RPMI7951 (cell line): ENCODE results near the gene STAMBP. TPM values are rescaled to one million over a fixed set of nuclear protein-coding genes. Genes with fewer than 3 reads are reported as not detected.
"Not testable (repeated sequence)": the region's sequence is repeated elsewhere in the genome, so short reads cannot be mapped to it uniquely, and the experiment has no call there.

ENCODE experiments used
- DNase-seq: peaks from one replicate; pipeline ENCODE4 v3.0.0-alpha.2; 2012; ENCODE audit warnings: low read depth
- total RNA-seq: library from RNA; depleted of rRNA; stranded (reverse); fragments of >200 nt; shearing (Covaris generic); gene quantifications from 2 replicates; pipeline ENCODE4 v1.2.3, GENCODE V29; 2014

STAMBP gene
- total RNA-seq, 1 experiment from 2014 or later, result 50.2 TPM

- DNase-seq, result peak; percentile 30
Observed at GRCh38 chr2:73887596-73888353, 59.0 kb downstream of the STAMBP start.

GRCh38 chr2:73888388-73888787, 59.6 kb downstream of the STAMBP start:
- DNase-seq, result no peak

GRCh38 chr2:73889206-73889605, 60.4 kb downstream of the STAMBP start:
- no peak for DNase-seq

GRCh38 chr2:73890301-73891092, 61.7 kb downstream of the STAMBP start:
- peak; percentile 39 for DNase-seq

- DNase-seq, result no peak
Observed at GRCh38 chr2:73891276-73891901, 62.6 kb downstream of the STAMBP start.

GRCh38 chr2:73892631-73893329, 64.0 kb downstream of the STAMBP start, which contains the start of gene ACTG2:
Gene ACTG2 (plus strand): TSS chr2:73893008. CDS start chr2:73901312, 8,304 bp downstream.
- DNase-seq, result peak; percentile 24

GRCh38 chr2:73893764-73894474, 65.2 kb downstream of the STAMBP start:
- no peak for DNase-seq

- DNase-seq, result no peak
Observed at GRCh38 chr2:73894475-73894850, 65.7 kb downstream of the STAMBP start.

- DNase-seq, result no peak
Observed at GRCh38 chr2:73894877-73895276, 66.1 kb downstream of the STAMBP start.

GRCh38 chr2:73895473-73895872, 66.7 kb downstream of the STAMBP start:
- no peak for DNase-seq

GRCh38 chr2:73896362-73897239, 67.8 kb downstream of the STAMBP start:
- peak; percentile 94 for DNase-seq

- no peak for DNase-seq
Observed at GRCh38 chr2:73897240-73897583, 68.5 kb downstream of the STAMBP start.

- DNase-seq, result no peak
Observed at GRCh38 chr2:73897934-73898333, 69.2 kb downstream of the STAMBP start.

- DNase-seq, result no peak
Observed at GRCh38 chr2:73899801-73900336, 71.1 kb downstream of the STAMBP start.

GRCh38 chr2:73901143-73901542, 72.4 kb downstream of the STAMBP start:
- no peak for DNase-seq

GRCh38 chr2:73902284-73902683, 73.5 kb downstream of the STAMBP start:
- no peak for DNase-seq

- DNase-seq, result no peak
Observed at GRCh38 chr2:73903313-73903712, 74.6 kb downstream of the STAMBP start.

- not testable (repeated sequence) for DNase-seq
Observed at GRCh38 chr2:73903949-73904613, 75.3 kb downstream of the STAMBP start.

- DNase-seq, result no peak
Observed at GRCh38 chr2:73904952-73905351, 76.2 kb downstream of the STAMBP start.
